Measurements from ENCODE around the gene STX11.
"Not testable (repeated sequence)": the region's sequence is repeated elsewhere in the genome, so short reads cannot be mapped to it uniquely, and the experiment has no call there.

Gene STX11

DNA sequence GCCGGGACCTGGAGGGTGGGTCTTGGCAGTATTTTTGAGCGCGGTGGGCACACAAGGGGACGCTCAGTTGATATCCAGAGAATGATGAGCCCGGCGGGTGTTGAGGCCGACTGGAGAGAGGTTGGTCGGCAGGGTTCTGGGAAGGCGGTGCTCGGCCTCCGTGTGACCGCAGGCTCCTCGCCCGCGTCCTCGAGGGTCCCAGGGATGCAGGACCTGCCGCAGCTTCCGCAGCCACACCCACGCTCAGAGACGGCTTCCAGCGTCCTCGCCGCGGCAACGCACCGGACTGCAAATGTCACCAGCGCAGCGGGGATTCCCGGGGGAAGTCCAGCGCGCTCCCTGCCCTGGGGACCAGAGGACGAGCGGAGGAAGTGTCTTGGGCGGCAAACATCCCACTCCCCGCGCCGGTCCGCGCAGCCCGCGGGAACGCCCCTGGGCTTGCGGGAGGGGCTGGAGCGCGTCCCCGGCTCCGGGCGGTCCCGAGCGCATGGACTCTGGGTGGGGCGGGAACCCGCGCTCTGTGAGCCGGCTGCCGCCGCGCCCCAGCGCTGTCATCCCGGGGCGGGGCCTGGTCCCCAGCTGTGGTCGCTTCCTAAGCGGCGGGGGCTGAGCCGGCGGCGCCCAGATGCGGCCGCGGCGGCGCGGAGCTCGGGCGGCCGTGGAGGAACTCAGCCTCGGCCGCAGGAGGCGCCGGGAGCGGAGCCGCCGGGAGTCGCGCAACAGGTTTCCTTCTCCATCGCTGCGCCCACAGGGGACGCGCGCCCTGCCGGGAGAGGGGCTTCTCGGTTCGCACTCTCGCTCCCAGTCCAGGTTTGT is at the start of gene STX11:
Gene STX11 (plus strand): TSS at position 624 of the 816 bp plus-strand sequence. CDS start 36,111 bp downstream, outside the sequence.
- DNase-seq, result peak; percentile 37

DNA sequence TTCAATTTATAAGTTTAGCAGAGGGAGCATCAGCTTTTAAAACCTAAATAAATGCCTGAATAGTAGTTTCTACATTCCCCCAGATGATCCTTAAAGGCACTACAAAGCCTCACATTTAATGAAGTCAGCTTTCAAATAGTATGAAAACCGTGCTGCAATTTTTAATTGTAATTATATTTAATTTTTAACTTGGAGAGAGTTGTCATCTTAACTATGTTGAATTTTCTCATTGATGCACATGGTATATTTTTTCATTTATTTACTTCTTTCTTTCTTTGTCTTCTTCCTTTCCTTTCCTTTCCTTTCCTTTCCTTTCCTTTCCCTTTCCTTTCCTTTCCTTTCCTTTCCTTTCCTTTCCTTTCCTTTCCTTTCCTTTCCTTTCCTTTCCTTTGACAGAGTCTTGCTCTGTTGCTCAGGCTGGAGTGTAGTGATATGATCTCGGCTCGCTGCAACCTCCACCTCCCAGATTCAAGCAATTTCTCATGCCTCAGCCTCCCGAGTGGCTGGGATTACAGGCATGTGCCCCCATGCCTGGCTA is 47.2 kb upstream of the STX11 start:
- no peak for DNase-seq

DNA sequence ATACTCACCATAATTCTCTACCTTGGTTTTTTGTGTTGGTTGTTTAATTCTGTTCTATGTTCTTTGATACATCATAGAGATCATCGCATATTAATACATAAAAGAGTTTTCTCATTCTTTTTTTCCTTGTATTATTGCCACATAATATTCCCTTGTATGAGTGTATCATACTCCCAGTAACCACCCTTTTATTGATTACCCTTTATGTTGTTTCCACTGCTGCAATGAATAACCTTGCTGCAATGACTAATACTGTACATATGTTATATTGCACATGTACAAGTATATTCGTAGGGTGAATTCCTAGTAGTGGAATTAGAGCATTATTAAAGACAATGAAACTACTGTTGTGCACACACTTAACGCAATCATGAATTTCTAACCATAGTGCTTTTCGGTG is 45.8 kb upstream of the STX11 start:
- no peak for DNase-seq

DNA sequence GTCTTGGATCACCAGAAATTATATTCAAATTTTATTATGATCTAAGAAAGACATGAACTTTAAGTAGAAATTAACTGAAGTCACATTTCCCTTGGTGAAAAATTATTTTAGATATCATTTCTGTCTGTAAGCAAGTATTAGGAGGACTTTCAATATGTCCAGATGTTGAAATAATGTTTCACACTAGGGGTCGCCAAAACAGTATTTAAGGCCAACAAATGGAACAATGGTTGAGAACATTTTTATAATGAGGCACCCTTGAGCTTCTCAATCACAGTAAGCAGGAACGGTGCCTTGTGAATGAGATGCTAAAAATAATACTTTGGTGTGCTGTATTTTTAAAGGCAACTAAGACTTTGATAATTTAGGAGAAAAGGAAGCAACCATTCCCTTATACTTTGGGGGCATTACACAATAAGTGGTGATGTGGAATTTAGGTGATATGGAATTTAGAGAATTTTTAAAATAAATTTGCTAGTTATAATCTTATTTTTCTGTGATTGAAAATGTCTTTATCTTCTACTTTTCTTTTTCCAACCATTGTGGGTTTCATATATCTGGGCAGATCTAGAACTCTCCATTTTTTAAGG is 45.3 kb upstream of the STX11 start:
- peak; percentile 51 for DNase-seq

DNA sequence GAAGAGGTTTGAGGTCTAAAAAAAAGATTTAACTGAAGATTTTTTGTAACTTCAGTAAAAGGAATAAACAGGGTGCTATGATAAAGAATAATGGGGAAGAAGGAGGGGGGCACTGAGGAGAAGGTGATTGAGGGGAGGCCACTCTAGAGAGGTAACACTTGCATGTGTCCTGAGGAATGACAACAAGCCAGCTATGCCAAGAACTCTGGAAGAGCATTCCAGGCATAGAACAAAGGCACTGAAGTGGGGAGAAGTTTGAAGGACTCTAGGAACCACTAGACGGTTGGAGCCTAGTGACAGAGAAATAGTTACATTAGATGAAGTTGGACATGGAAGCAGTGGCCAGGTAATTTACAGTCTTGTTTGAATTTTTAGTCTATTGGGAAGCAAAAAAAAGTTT is 44.1 kb upstream of the STX11 start:
- DNase-seq, result no peak

DNA sequence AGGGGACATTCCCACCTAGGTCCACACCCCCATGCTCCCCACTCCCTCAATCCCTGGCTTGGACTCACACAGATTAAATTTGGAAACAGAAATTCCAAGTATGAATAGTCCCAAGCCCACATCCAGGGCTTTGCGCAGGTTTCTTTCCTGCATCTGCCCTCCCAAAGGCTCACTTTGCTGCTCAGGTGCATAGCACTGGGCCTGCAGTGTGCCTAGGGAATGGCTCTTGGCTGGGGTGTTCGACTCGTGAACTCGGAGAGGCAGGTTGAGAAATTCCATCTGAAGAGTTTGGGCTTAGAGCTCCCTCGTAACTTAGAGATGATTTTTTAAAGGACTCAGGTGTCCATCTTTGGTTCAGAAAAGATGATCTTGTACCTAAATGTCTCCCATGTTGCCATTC is 40.1 kb upstream of the STX11 start:
- no peak for DNase-seq

DNA sequence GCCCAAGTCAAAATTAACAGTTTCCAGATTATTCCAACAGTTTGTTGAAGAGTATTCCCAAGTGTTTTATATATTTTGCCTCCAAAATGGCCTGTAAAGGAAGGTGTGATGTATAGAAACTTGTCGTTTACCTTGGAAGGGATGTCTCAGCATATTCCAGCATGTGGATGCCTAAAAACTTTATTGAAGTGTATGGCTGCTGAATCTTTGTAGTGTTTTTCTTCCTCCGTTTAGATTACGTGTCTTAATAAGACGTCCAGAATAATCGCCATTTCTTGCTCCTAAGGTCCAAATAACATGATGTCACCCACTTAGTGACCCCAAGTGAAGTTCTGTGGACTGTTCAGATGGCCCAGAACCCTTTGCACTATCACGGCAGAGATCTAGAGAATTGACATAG is 37.0 kb upstream of the STX11 start:
- DNase-seq, result no peak

DNA sequence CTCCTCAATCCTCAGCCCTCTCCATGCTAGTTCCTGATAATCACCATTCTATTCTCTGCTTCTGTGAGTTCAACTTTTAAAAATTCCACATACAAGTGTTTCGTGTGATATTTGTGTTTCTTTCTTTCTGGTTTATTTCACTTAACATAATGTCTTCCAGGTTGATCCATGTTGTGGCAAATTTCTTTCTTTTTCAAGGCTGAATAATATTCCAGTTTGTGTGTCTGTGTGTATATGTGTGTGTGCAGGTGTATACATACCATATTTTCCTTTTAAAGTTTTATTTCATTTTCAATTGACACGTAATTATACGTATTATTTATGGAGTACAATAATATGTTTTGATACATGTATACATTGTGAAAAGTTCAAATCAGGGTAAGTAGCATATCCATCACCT is 35.1 kb upstream of the STX11 start:
- DNase-seq, result no peak

DNA sequence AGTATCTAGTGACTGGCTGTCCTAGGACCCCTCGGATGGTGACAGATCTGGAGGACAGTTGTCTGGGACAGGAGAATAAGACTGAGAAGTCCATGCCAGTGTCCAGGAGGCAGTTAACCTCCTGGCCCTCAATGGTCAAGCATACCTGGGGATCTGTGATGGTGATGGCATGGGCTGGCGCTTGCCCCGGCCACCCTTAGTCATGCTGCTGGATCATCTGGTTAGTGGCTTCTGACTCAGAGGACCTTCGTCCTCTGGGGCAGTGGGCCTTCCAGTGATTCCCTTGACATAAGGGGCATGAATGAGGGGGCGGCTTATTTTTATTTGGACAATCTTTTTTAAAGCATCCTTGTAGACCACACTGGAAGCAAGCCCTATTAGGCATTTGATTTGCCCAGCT is 30.9 kb upstream of the STX11 start:
- DNase-seq, result no peak

DNA sequence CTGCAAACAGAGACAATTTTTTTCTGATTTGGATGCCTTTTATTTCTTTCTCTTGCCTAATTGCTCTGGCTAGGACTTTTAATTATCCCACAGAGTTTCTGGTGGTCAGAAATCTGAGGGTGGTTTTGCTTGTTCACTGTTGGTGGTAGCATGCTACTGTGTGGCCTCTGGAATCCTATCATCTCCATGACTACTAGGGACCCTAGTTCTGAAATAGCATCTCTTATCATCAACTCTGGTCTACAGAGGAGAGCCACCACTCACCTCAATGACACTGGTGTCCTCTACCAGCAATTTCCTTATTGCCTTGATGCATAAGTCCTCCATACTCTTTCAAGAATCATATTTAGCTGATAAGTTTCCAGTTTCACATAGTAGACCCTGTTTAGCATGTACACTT is 27.5 kb upstream of the STX11 start:
- no peak for DNase-seq

DNA sequence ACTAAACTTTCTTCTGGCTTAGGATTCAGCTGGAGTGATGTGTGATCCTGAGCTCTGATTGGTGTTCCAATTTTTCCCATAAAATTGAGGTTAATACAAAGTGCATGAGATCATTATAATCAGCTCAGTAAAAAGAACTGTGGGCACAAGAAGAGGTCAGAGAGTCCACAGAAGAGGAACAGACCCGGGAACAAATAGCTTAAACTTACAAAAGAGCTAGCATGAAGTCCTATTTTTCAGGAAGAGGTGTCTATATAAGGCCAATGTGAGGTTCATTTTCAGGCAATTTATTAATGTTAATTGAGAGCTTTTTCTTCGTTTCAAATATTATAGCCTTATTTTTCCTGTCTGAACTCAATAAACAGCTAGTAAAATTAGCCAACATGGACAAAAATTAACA is 26.9 kb upstream of the STX11 start:
- DNase-seq, result no peak

DNA sequence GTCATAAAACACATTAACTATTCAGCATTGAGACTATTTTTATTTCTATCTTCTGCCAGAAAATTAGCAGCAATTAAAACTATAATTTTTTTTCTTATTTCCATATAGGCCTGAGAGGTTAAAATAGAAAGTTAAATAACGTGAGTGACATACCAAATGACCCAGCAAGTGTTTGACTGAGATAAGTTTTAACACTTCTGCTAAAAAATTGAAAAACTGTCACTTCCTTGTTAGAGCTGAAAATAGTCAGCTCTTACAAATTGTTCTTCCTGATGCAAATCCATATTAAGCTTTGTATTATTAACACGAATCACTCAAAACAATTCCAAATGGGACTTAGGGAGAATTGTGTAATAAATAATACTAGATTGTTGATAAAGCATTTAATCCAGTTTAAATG is 26.5 kb upstream of the STX11 start:
- DNase-seq, result no peak

DNA sequence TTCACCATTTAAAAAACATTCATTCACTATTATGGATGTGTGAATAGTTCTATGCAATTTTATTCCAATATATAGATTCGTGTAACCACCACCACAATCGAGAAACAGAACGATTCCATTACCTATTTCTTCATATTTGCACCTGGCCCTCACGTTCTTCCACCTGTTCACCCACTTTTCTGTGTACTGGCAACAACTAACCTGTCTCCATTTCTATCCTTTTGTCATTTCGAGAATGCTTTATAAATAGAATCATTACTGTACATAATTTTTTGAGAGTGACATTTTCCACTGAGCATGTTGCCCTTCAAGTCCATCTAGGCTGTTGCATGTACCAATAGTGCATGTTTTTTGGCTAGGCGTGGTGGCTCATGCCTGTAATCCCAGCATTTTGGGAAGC is 23.2 kb upstream of the STX11 start:
- no peak for DNase-seq

DNA sequence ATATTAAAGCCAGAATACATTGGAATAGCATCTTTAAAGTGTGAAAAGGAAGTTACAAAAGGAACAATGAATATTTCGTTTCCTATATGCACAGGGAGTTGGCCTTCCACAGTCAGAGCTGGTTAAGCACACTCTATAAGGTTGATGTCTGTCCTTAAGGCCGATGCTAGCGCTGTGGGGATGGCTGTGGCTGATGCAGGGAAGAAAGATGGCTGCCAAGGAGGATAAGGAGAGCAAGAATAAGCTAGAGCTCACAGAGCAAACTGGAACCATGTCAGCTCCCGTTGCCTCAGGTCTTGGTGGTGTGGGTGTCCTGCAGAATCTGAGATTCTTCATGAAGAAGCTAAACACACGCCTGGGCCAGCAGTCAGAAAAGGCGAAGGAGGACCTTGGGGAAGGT is 20.8 kb upstream of the STX11 start:
- no peak for DNase-seq

DNA sequence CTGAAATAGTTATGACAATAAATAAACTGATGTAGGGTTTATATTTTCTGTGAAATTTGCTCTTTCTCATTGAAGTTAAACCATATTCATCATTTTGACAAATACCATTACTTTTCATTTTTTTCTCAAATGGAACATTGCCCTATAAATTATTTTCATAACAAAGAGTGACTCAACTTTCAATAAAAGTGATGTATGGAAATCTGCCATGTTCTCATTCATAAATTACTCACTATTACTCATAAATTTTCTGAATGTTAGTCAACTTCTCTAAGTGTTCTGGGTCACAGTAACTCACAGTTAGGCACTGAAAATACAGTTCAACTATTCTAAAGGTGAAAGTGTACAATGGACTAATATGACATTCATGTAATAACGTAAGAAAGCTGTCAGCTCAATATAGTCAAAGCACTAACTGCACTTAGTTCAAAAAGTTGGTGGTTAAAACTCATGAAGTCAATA is 19.0 kb upstream of the STX11 start:
- peak; percentile 7 for DNase-seq

DNA sequence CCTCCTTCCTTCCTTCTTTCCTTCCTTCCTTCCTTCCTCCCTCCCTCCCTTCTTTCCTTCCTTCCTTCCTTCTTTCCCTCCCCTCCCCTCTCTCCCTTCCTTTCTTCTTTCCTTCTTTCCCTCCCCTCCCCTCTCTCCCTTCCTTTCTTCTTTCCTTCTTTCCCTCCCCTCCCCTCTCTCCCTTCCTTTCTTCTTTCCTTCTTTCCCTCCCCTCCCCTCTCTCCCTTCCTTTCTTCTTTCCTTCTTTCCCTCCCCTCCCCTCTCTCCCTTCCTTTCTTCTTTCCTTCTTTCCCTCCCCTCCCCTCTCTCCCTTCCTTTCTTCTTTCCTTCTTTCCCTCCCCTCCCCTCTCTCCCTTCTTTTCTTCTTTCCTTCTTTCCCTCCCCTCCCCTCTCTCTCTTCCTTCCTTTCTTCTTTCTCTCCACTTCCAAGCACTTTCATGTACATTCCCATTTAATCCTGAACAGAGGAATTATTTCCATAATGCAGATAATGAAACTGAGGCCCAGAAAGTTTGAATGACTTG is 18.1 kb upstream of the STX11 start:
- DNase-seq, result not testable (repeated sequence)

DNA sequence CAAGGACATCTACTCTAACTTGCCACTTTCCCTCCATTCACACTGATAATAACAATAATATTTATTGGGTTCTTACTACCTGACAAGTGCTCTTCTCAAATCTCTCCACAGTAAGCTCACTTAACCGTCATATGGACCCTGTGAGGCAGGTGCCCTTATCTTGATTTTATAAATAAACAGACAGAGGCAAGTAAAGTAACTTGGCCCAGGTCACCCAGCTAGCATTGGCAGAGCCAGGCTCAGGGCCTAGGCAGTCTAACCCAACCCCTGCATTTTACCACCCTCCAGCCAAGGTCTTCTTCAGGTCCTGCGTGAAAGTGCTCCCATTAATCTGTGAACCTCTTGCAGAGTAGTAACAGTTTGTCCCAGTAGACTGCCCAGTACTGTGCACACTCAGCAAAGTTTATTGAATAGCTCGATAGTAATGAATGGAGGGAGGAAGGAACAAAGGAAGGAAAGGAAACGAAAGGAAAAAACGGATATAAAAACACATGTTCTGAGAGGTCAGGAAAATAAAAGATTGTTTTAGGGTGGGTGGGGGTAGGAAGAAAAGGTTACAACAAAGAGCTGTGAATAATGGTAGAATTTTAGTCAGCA is 17.0 kb upstream of the STX11 start:
- no peak for DNase-seq

DNA sequence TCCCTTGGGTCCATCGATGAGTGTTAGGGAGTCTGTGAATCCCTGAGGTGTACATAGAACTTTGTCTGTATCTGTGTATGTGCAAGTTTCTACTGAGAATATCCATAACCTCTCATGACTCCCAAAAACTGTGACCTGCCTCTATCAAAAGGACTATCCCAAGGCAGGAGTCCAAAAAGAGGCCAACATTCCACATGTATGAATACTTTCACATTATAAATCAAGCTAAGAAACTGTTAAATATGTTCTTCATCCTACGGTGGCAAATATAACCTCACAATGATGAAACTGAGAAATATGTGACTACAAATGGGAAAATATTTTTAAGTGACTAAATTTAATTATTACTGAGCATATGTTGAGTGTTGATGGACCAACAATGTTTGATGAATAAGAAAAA is 16.1 kb upstream of the STX11 start:
- DNase-seq, result no peak

DNA sequence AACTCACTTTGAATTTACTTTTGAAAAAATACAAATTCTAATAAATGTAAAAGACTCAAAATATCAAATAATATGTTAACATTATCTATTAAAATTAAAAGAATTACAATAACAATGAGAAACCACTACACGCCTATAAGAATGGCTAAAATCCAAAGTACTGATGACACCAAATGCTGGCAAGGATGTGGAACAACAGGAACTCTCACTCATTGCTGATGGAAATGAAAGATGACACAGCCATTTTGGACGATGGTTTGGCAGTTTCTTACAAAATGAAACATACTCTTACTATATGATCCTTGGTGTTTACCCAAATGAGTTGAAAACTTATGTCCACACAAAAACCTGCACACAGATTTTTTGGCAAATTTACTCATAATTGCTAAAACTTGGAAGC is 15.6 kb upstream of the STX11 start:
- DNase-seq, result no peak

DNA sequence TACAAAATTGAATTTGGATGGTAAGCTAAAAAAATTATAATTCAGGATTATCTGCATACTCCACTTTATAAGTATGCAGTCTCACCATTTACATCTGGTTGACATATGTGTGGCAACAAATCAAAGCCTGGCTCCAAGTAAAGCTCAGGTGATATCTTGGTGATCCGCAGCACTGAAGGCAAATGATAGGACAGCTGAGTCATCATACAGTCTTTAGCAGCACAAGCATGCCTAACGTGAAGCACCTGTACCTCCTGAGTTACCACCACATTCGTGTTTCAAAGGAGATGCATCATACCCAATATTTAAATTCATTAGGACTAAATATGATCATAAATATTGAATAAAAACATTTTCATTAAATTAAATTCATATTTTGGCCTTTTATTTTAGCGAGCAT is 11.8 kb upstream of the STX11 start:
- DNase-seq, result no peak

DNA sequence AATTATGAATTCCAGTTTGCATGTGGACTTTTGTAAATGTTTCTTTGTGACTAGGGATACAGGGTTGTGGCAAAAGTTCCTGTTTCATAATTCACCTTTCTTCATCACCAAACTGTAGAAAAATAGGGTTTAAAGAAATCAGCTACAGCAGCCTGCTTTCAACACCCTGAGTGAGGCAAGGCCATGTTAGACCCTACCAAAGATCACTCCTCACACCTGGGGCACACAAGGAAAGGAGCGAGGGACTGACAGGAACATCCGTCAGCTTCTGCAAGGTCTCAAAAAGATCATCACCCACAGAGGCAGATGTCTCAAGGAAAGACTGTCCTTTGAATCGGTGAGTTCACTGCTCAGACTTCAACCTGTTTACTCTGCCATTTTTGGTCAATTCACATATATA is 10.5 kb upstream of the STX11 start:
- no peak for DNase-seq

DNA sequence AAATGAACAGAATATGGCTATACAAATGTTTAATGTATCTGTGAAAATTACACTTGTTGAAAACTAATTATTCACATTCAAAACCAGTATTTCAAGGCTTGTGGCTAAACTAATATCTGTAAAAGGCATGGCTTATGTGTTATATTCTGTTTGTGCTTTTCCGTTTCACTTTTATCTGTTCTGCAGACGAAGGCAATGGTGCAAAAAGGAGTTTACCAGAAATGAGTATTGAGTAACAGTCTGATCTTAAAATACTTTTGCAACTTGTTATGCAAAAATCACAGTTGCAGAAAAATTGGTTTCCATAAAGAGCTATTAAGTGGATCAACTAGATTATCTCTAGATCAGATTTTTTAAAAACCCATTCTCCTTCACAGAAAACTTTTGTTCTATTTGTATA is 9.4 kb upstream of the STX11 start:
- no peak for DNase-seq

DNA sequence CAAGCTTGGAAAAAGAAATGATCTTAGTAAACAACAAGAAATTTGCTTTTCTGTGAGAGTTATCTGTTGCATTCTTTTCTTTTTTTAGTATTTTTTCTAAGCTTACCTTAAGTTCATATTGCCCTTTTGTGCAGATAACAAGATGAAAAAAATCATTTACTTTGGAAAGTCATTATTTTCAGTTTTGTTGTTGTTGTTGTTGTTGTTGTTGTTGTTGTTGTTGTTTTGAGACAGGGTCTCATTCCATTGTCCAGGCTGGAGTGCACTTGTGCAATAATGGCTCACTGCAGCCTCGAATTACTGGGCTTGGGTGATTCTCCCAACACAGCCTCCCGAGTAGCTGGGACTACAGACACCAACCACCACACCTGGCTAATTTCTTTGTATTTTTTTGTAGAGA is 8.8 kb upstream of the STX11 start:
- DNase-seq, result no peak

DNA sequence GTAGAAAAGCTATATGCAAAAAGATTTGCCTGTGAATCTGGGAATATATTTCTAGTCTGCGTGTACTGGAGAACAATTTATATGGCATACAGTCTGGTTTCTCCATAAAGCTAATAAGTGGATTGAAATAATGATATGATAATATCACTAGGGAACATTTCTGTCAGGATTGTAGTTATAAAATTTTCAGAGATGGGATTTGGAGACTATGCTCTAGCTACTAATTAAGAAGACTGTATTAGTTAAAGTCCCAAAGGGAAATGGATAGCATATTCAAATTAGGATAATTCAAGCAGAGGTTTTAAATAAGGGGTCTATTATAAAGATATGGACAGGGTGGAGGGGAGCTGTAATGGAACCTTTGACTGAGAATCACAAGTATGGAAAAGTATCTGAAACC is 7.2 kb upstream of the STX11 start:
- no peak for DNase-seq
